ENCODE data around the gene TAS1R1. TPM values are rescaled to one million over a fixed set of nuclear protein-coding genes. Genes with fewer than 3 reads are reported as not detected.
A peak's percentile ranks its signal among the peaks of the same experiment; 100 is the strongest.

The TAS1R1 gene
- total and polyA plus RNA-seq, 9 of the 15 experiments (the other 6 are each of a cell fraction or from before 2014, with no cell fraction given): 0.06 TPM; not detected in 8

- H3K9me3 ChIP-seq (replicated peaks; ENCODE audit: control insufficient read depth, insufficient read depth, low read depth, low read length): no peaks in the 10 kb centered on the region
- FAIRE-seq: peak; percentile 84
- H3K27me3 ChIP-seq (ENCODE audit: control insufficient read depth in 2 of 2, insufficient read depth in 2 of 2, low read length in 2 of 2): no peaks in the 10 kb centered on the region
- BruUV-seq (replicated peaks): no TSS peak
- peaks cover 17% of the 10 kb centered on the region; the same call in 2 of the 3 replicates for H3K36me3 ChIP-seq (ENCODE audit: control insufficient read depth, insufficient read depth, low read length)
- ATAC-seq: peak; percentile 10
- peaks cover 25% of the 10 kb centered on the region for H4K20me1 ChIP-seq (replicated peaks; ENCODE audit: control insufficient read depth, insufficient read depth, low read length)
- H3K9me1 ChIP-seq (ENCODE audit: control insufficient read depth, insufficient read depth, low read length): peaks cover 11% of the 10 kb centered on the region
- H3K4me3 ChIP-seq: peak overlapping the region; percentile 89
- H3K9ac ChIP-seq (ENCODE audit: insufficient read depth in 1 of 2, low read depth in 2 of 2, low read length in 2 of 2): peak overlapping the region; percentile 95 to 96
- peaks cover 29 to 50% of the 10 kb centered on the region in 2 experiments for H3K4me1 ChIP-seq (replicated peaks in 1 of 2; ENCODE audit: control insufficient read depth in 2 of 2, insufficient read depth in 2 of 2, low read length in 2 of 2)
- H3K27ac ChIP-seq (ENCODE audit: extremely low read depth, low read depth, low read length): peak overlapping the region; percentile 99
- peak overlapping the region; percentile 75 for H3K4me2 ChIP-seq (ENCODE audit: insufficient read depth, low read length)
- WGBS (ENCODE audit: insufficient coverage, low coverage, missing lambda C conversion rate): 20% methylated on average over 19 of the region's 19 CpGs
- in situ Hi-C loops (cut with MboI) (no loop called here), intact Hi-C loops (cut with micrococcal nuclease) (no loop called here)
- POLR2A ChIA-PET: interaction anchor here (0.8 to 10.7 kb wide), 13 partner anchors 9 to 212 kb away, joined by 3 to 221 read pairs (median 8); partner anchors contain the start of genes PHF13, THAP3 and ZBTB48
- CTCF ChIA-PET (ENCODE audit: low intra/inter-chr PET ratio): no interaction called here
- peak overlapping the region; percentile 100 for H2AFZ ChIP-seq (ENCODE audit: low read depth, low read length)
- H3K79me2 ChIP-seq (ENCODE audit: control insufficient read depth, insufficient read depth, low read length): peaks cover 36% of the 10 kb centered on the region
- peak in 2 of 4 experiments; percentile 72 to 90 for DNase-seq (ENCODE audit: extremely low read depth in 1 of 4, low spot score in 3 of 4)
- TF ChIP-seq BACH1 (tag; IDR thresholded peaks at IDR 0.05) (peak; percentile 63; the same call in 1 of the 2 replicates), GABPB2 (CRISPR knock-in tag; conservative IDR thresholded peaks at IDR 0.05) (0 out of 2 replicates have a peak, but pooled peaks have one; percentile 57), ZSCAN29 (IDR thresholded peaks at IDR 0.05) (no peak), ATF1 (CRISPR knock-in tag; IDR thresholded peaks at IDR 0.05) (no peak), ATF1 (tag; IDR thresholded peaks at IDR 0.05) (peak; percentile 72), NCOA2 (IDR thresholded peaks at IDR 0.05; ENCODE audit: partially characterized antibody in 2 of 2) (no peak), ARID2 (IDR thresholded peaks at IDR 0.05) (no peak), SMARCB1 (IDR thresholded peaks at IDR 0.05; ENCODE audit: insufficient read length, low read depth) (no peak), MTA3 (IDR thresholded peaks at IDR 0.05; ENCODE audit: borderline replicate concordance) (0 out of 2 replicates have a peak, but pooled peaks have one; percentile 34), SPI1 (IDR thresholded peaks at IDR 0.05; ENCODE audit: borderline replicate concordance, low read depth, low read length) (no peak), ZNF695 (CRISPR knock-in tag; IDR thresholded peaks at IDR 0.05) (no peak), SP1 (CRISPR knock-in tag; IDR thresholded peaks at IDR 0.05) (no peak; the same call in 1 of the 2 replicates), KDM1A (IDR thresholded peaks at IDR 0.05) (no peak), ATF3 (IDR thresholded peaks at IDR 0.05) (0 out of 2 replicates have a peak, but pooled peaks have one; percentile 0), ATF3 (CRISPR knock-in tag; conservative IDR thresholded peaks at IDR 0.05) (peak; percentile 62; the same call in 1 of the 2 replicates), SRSF7 (optimal IDR thresholded peaks at IDR 0.05; ENCODE audit: low read depth, low read length) (no peak), POLR2H (tag; IDR thresholded peaks at IDR 0.05; ENCODE audit: low read depth) (no peak; the same call in 1 of the 2 replicates), GATAD2A (IDR thresholded peaks at IDR 0.05) (peak; percentile 60; the same call in 1 of the 2 replicates), CHD2 (IDR thresholded peaks at IDR 0.05; ENCODE audit: low read depth, low read length) (no peak)
- TF ChIP-seq, protein P1, sequence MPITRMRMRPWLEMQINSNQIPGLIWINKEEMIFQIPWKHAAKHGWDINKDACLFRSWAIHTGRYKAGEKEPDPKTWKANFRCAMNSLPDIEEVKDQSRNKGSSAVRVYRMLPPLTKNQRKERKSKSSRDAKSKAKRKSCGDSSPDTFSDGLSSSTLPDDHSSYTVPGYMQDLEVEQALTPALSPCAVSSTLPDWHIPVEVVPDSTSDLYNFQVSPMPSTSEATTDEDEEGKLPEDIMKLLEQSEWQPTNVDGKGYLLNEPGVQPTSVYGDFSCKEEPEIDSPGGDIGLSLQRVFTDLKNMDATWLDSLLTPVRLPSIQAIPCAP (CRISPR knock-in tag; IDR thresholded peaks at IDR 0.05; ENCODE audit: borderline replicate concordance): no peak
- TF ChIP-seq, protein P2, sequence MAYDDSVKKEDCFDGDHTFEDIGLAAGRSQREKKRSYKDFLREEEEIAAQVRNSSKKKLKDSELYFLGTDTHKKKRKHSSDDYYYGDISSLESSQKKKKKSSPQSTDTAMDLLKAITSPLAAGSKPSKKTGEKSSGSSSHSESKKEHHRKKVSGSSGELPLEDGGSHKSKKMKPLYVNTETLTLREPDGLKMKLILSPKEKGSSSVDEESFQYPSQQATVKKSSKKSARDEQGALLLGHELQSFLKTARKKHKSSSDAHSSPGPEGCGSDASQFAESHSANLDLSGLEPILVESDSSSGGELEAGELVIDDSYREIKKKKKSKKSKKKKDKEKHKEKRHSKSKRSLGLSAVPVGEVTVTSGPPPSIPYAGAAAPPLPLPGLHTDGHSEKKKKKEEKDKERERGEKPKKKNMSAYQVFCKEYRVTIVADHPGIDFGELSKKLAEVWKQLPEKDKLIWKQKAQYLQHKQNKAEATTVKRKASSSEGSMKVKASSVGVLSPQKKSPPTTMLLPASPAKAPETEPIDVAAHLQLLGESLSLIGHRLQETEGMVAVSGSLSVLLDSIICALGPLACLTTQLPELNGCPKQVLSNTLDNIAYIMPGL (CRISPR knock-in tag; IDR thresholded peaks at IDR 0.05): peak; percentile 87
Measured at GRCh38 chr1:6603915-6604558, 48.9 kb downstream of the TAS1R1 start.
